GM12878 (cell line): Measurements from ENCODE around the gene USP21. TPM values are rescaled to one million over a fixed set of nuclear protein-coding genes. Genes with fewer than 3 reads are reported as not detected.

Experiments
- ATAC-seq: fragments of 200-7000 bp; cut with Tn5 transposase; 3 replicates; pipeline ENCODE4 v1.9.1; 2020; ENCODE audit warnings: mild to moderate bottlenecking, moderate library complexity
- BruUV-seq: library from RNA; stranded (reverse); fragments of 400-500 nt; replicated peaks from 2 replicates; lab custom pipeline; 2021; lab: Mats Ljungman, UMichigan
- CTCF ChIA-PET: fragments of 300-600 bp; sonication (Branson Sonifier 250); formaldehyde crosslinking; extraction: SDS; loops from one replicate; lab custom pipeline; 2021; ENCODE audit warnings: inconsistent platforms; lab: Yijun Ruan, JAX
- POLR2A ChIA-PET: fragments of 350-600 bp; formaldehyde crosslinking; extraction: SDS; loops from one replicate; lab custom pipeline; 2021; ENCODE audit warnings: inconsistent platforms; lab: Charles Lee
- RAD21 ChIA-PET: fragments of 300-600 bp; sonication (Branson Sonifier 250); formaldehyde crosslinking; loops from one replicate; lab custom pipeline; 2023; ENCODE audit warnings: antibody characterized with exemption; ENCODE audit not compliant: unreplicated experiment; lab: Charles Lee
- SMC1A ChIA-PET: fragments of 300-600 bp; sonication (Branson Sonifier 250); formaldehyde crosslinking; loops from one replicate; lab custom pipeline; 2023; ENCODE audit not compliant: unreplicated experiment, uncharacterized antibody; lab: Charles Lee
- DNase-seq: peaks from one replicate; pipeline ENCODE4 v3.0.0-alpha.2; 2011; ENCODE audit warnings: low read depth, low spot score
- FAIRE-seq: peaks from 3 replicates; lab custom pipeline; 2011; peaks lifted over from hg19 to GRCh38; lab: Jason Lieb, UNC
- H2AFZ ChIP-seq: 2 replicates; pipeline ENCODE4 v1.6.0; 2011; ENCODE audit warnings: low read depth, low read length, control low read depth; ENCODE audit not compliant: control insufficient read depth
- H3K27ac ChIP-seq: 2 replicates; pipeline ENCODE4 v1.5.1; 2011; ENCODE audit warnings: control low read depth; ENCODE audit not compliant: control insufficient read depth, insufficient read depth
- H3K27me3 ChIP-seq, 2 experiments: replicated peaks in 1 of 2; 2 replicates each; pipeline versions ENCODE4 v1.6.0 to v1.6.1; 2011; ENCODE audit warnings: low read length in 1 of 2; ENCODE audit not compliant: control insufficient read depth in 2 of 2, insufficient read depth in 2 of 2
- H3K36me3 ChIP-seq, 2 experiments: 2 replicates each; pipeline ENCODE4 v1.5.1; 2011; ENCODE audit warnings: low read length in 1 of 2; ENCODE audit not compliant: control insufficient read depth in 2 of 2, insufficient read depth in 2 of 2
- H3K4me1 ChIP-seq: 2 replicates; pipeline ENCODE4 v1.6.1; 2011; ENCODE audit warnings: mild to moderate bottlenecking, low read length, moderate library complexity, mixed read lengths; ENCODE audit not compliant: control insufficient read depth, insufficient read depth
- H3K4me2 ChIP-seq: 2 replicates; pipeline ENCODE4 v1.6.0; 2011; ENCODE audit warnings: control low read depth; ENCODE audit not compliant: control insufficient read depth, insufficient read depth
- H3K4me3 ChIP-seq: fragments of 200-600 bp; sonication (generic); 2 replicates; pipeline ENCODE4 v1.5.1; 2016
- H3K79me2 ChIP-seq: 2 replicates; pipeline ENCODE4 v1.6.0; 2011; ENCODE audit warnings: low read length; ENCODE audit not compliant: control insufficient read depth, insufficient read depth
- H3K9ac ChIP-seq: 2 replicates; pipeline ENCODE4 v1.8.0; 2011; ENCODE audit warnings: low read length, control low read depth, mixed read lengths; ENCODE audit not compliant: control insufficient read depth, insufficient read depth
- H3K9me3 ChIP-seq: replicated peaks from 3 replicates; pipeline ENCODE4 v1.5.1; 2011; ENCODE audit warnings: mild to moderate bottlenecking, low read length; ENCODE audit not compliant: control insufficient read depth, insufficient read depth
- H4K20me1 ChIP-seq: 2 replicates; pipeline ENCODE4 v1.6.0; 2011; ENCODE audit not compliant: control insufficient read depth, insufficient read depth
- BCLAF1 ChIP-seq: fragments of 450-650 bp; IDR thresholded peaks from 2 replicates; pipeline ENCODE4 v1.6.1; 2017; ENCODE audit warnings: antibody characterized with exemption, mild to moderate bottlenecking, moderate library complexity
- CBFB ChIP-seq: IDR thresholded peaks from 2 replicates; pipeline ENCODE4 v1.6.1; 2016; ENCODE audit warnings: antibody characterized with exemption, low read depth
- GABPA ChIP-seq: IDR thresholded peaks from 2 replicates; pipeline ENCODE4 v1.6.1; 2014; ENCODE audit warnings: antibody characterized with exemption, low read depth, mild to moderate bottlenecking, inconsistent platforms
- HDGF ChIP-seq: fragments of 450-650 bp; IDR thresholded peaks from 2 replicates; pipeline ENCODE4 v1.6.1; 2016; ENCODE audit warnings: antibody characterized with exemption
- KAT2A ChIP-seq: conservative IDR thresholded peaks from 2 replicates; pipeline ENCODE4 v1.6.1; 2011; ENCODE audit warnings: low read depth, low read length; ENCODE audit not compliant: control insufficient read depth
- MYB ChIP-seq: fragments of 150-350 bp; IDR thresholded peaks from 2 replicates; pipeline ENCODE4 v1.6.1; 2014; ENCODE audit warnings: mild to moderate bottlenecking, low read depth, low read length, borderline replicate concordance
- NR2C2 ChIP-seq: IDR thresholded peaks from 2 replicates; pipeline ENCODE4 v1.6.1; 2011; ENCODE audit warnings: borderline replicate concordance, low read depth; ENCODE audit not compliant: control insufficient read depth, insufficient read length
- POLR2AphosphoS2 ChIP-seq: IDR thresholded peaks from 2 replicates; pipeline ENCODE4 v1.6.1; 2011; ENCODE audit warnings: low read depth, mild to moderate bottlenecking, low read length, improper control_type of control experiment, moderate library complexity
- RELA ChIP-seq: fragments of 450-650 bp; IDR thresholded peaks from 2 replicates; pipeline ENCODE4 v1.8.0; 2014; ENCODE audit warnings: borderline replicate concordance; ENCODE audit not compliant: partially characterized antibody
- RELB ChIP-seq: fragments of 450-650 bp; IDR thresholded peaks from 2 replicates; pipeline ENCODE4 v1.6.1; 2017; ENCODE audit warnings: low read depth, mild to moderate bottlenecking, moderate library complexity
- RFX5 ChIP-seq: IDR thresholded peaks from 2 replicates; pipeline ENCODE4 v1.6.1; 2011; ENCODE audit warnings: low read depth, low read length, improper control_type of control experiment
- SMC3 ChIP-seq: IDR thresholded peaks from 2 replicates; pipeline ENCODE4 v1.6.1; 2011; ENCODE audit warnings: low read length, improper control_type of control experiment, borderline replicate concordance
- SUZ12 ChIP-seq: fragments of 200-600 bp; sonication (generic); IDR thresholded peaks from one replicate; pipeline ENCODE4 v1.6.1; 2018; ENCODE audit warnings: antibody characterized with exemption, mild to moderate bottlenecking; ENCODE audit not compliant: unreplicated experiment
- TCF3 ChIP-seq: IDR thresholded peaks from 2 replicates; pipeline ENCODE4 v1.6.1; 2012; ENCODE audit warnings: low read depth, mild to moderate bottlenecking, low read length, borderline replicate concordance; ENCODE audit not compliant: insufficient read depth
- ZBTB4 ChIP-seq: fragments of 450-650 bp; formaldehyde crosslinking; IDR thresholded peaks from 2 replicates; pipeline ENCODE4 v1.4.0; 2022; ENCODE audit warnings: mild to moderate bottlenecking, moderate library complexity
- ZNF24 ChIP-seq: fragments of 450-650 bp; IDR thresholded peaks from 2 replicates; pipeline ENCODE4 v1.6.1; 2017; ENCODE audit warnings: antibody characterized with exemption, mild to moderate bottlenecking
- WGBS: methylation state at CpG from one replicate; pipeline ENCODE4 v1.1.6; 2016; ENCODE audit warnings: low lambda C conversion rate; ENCODE audit not compliant: insufficient replicate concordance, insufficient coverage; ENCODE audit errors: missing lambda C conversion rate; 5-methylcytosine and 5-hydroxymethylcytosine counted together
- in situ Hi-C: fragments of 300-500 bp; cut with MboI; formaldehyde crosslinking; loops from 9 replicates; pipeline ENCODE4 v1.14.3; 2018; ENCODE audit warnings: mixed read lengths
- intact Hi-C: fragments of 100-400 bp; cut with micrococcal nuclease; formaldehyde crosslinking; loops from one replicate; pipeline ENCODE4 v1.14.2; 2022; ENCODE audit not compliant: unreplicated experiment
- polyA plus RNA-seq, 11 experiments: library from polyadenylated mRNA; depleted of rRNA in 4 of 11; unstranded in 6 of 11; stranded (reverse) in 5 of 11; fragments of >200 nt; fragmentation: Nextera tagmentation in 4 of 11; fragmentation: Illumina TruSeq in 1 of 11; extraction: Ambion mirVana in 4 of 11; extraction: Trizol in 1 of 11; gene quantifications; 1 replicate in 1 of 11; 2 replicates in 10 of 11; pipeline versions ENCODE4 v1.2.1 to v1.2.3, GENCODE V29; 2011 to 2016; ENCODE audit warnings: inconsistent platforms in 2 of 11, missing spikeins in 2 of 11, low read depth in 1 of 11
- total RNA-seq, 4 experiments: library from RNA; depleted of rRNA in 3 of 4; stranded (reverse); fragments of >200 nt in 3 of 4; fragmentation: Illumina TruSeq in 1 of 4; extraction: Trizol in 1 of 4; gene quantifications; 2 replicates each; pipeline versions ENCODE4 v1.2.1 to v1.2.3, GENCODE V29; 2013 to 2021

The USP21 gene
- total and polyA plus RNA-seq, 10 of the 15 experiments (the other 5 are each of a cell fraction or from before 2014, with no cell fraction given): 3.2 to 28.6 (median 16.6) TPM

GRCh38 chr1:161114556-161114955, 44.7 kb upstream of the USP21 start (continued):
- TF ChIP-seq TCF3 (no peak), POLR2AphosphoS2 (no peak), RELA (no peak), GABPA (no peak), NR2C2 (no peak), HDGF (no peak), KAT2A (no peak), CBFB (no peak), SUZ12 (no peak), BCLAF1 (no peak)

GRCh38 chr1:161115132-161115711, 44.1 kb upstream of the USP21 start:
- no peaks in the 10 kb centered on the region for H3K27me3 ChIP-seq
- H3K4me1 ChIP-seq: peaks cover 14% of the 10 kb centered on the region
- CTCF ChIA-PET: interaction anchor here (1.0 to 1.5 kb wide), 2 partner anchors 10 to 14 kb away, joined by 3 to 4 read pairs; no protein-coding TSS in a partner anchor
- in situ Hi-C loops (no loop called here), intact Hi-C loops (loop anchor here (5.0 kb wide), 1 partner anchor 68 kb away; the partner anchor contains the start of gene USF1)
- DNase-seq (no peak), ATAC-seq (no peak), FAIRE-seq (no peak)
- H2AFZ ChIP-seq: no peak overlapping the region
- RAD21 ChIA-PET: no interaction called here
- peak overlapping the region; percentile 51 for H3K4me2 ChIP-seq
- peaks cover 85% of the 10 kb centered on the region for H3K79me2 ChIP-seq
- BruUV-seq: no TSS peak
- no peaks in the 10 kb centered on the region for H4K20me1 ChIP-seq
- no peaks in the 10 kb centered on the region for H3K9me3 ChIP-seq
- H3K36me3 ChIP-seq: no peaks in the 10 kb centered on the region
- no peak overlapping the region for H3K4me3 ChIP-seq
- WGBS: 91% methylated on average over 12 of the region's 12 CpGs
- H3K27ac ChIP-seq: no peak overlapping the region
- POLR2A ChIA-PET: interaction anchor here (1.0 kb wide), 1 partner anchor 39 kb away, joined by 3 read pairs; the partner anchor contains the start of gene UFC1
- no peak overlapping the region for H3K9ac ChIP-seq
- SMC1A ChIA-PET: interaction anchor here (1.0 to 1.7 kb wide), 4 partner anchors 12 to 32 kb away, joined by 3 to 4 read pairs (median 3); no protein-coding TSS in a partner anchor
- no peak for TF ChIP-seq MYB
- no peak for TF ChIP-seq SMC3
- no peak for TF ChIP-seq RFX5
- TF ChIP-seq RELB: no peak
- no peak for TF ChIP-seq ZNF24
- TF ChIP-seq ZBTB4 (CRISPR knock-in tag): no peak
